Hematopoietic multipotent progenitor cell (in vitro differentiated cells): ENCODE results near the gene GALNT7. TPM values are rescaled to one million over a fixed set of nuclear protein-coding genes. Genes with fewer than 3 reads are reported as not detected.

Experiments
- DNase-seq, 3 donors: peaks; one replicate each; pipeline ENCODE4 v3.0.0-alpha.2; 2011 to 2015; ENCODE audit warnings: low read depth in 2 of 3, low spot score in 2 of 3
- total RNA-seq: library from RNA; depleted of rRNA; stranded (reverse); fragments of >200 nt; gene quantifications from one replicate; pipeline ENCODE4 v1.2.3, GENCODE V29; 2012

The GALNT7 gene
- total RNA-seq, 1 donor: 19.1 TPM

DNA sequence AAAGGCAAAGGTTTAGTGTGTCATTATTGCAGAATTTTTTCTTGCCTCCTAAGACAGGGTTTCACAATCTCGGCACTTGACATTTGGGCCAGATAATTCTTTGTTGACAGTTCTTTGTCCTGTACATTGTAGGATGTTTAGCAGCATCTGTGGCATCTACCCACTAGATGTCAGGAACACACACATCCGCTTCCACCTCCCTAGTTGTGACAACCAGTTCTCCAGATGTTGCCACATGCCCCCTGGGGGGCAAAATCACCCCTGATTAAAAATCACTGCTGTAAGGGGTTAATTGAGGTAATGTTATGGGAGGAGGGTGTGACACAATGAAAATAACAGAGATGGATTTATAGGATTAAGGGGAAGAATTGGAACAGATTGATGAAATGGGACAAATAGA lies 90.3 kb downstream of the GALNT7 start:
- DNase-seq: no peak

DNA sequence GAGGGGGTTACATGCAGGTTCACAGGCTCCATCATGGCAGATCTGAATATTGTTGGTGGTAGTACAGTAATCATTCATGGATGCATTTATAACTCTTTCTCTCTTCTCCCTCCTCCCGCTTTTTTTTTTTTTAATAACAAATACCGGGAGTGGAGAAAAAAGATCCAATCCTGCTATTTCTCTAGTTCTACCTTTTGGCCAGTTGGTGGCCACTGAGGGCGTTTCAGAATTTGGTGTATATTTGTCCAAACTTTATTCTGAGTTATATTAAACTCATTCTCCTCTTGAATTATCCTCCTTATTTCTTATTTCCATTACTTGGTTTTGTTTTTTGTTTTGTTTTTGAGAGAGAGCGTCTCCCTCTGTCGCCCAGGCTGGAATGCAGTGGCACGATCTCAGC lies 90.7 kb downstream of the GALNT7 start:
- no peak for DNase-seq

- no peak for DNase-seq
These were observed 92.4 kb downstream of the GALNT7 start for GRCh38 chr4:173261052-173261451.

DNA sequence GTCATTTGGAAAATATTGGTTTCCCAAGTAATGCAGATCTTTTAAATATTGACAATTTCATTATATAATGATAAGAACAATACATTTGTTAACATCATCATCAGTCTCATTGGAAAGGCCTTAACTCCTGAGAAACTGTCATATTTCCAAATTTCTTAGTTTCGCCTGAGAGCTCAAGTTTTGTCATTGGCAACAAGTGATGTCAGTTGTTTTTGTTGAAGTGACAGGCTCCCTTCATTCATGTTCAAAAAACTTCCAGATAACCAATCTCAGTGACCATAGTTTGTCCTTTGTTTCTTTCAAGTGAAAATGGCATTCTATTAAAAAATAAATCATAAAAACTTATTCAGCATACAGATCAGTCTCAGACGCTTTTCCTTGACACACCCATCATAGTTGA lies 93.8 kb downstream of the GALNT7 start:
- no peak for DNase-seq

GRCh38 chr4:173264245-173264644 lies 95.6 kb downstream of the GALNT7 start:
- DNase-seq: no peak

DNA sequence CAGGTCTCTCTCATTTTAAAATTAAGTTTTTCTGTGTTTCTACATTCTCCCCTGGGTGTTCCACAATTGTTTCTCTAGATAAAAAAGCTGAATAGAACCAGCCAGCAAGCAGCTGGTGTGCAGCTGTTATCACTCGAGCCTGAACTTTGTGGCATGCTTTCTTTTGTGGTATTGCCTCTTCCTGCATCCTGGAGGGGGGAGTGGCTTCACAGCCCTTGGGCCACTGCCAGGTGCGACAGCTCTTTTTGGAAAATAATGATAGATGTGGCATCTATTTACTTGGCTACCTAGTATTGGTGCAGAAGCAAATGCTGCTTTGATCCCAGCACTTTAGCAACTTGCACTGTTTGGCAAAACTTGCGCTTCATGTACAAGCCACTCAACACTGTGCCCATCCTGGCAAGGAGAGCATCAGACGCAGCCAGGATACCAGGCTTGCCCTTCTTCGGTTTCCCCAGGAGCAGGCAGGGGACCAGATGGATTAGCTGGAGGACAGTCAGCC lies 96.1 kb downstream of the GALNT7 start:
- peak in 2 of 3 donors; percentile 59 to 86 for DNase-seq

GRCh38 chr4:173265751-173266150 lies 97.1 kb downstream of the GALNT7 start:
- no peak for DNase-seq

DNA sequence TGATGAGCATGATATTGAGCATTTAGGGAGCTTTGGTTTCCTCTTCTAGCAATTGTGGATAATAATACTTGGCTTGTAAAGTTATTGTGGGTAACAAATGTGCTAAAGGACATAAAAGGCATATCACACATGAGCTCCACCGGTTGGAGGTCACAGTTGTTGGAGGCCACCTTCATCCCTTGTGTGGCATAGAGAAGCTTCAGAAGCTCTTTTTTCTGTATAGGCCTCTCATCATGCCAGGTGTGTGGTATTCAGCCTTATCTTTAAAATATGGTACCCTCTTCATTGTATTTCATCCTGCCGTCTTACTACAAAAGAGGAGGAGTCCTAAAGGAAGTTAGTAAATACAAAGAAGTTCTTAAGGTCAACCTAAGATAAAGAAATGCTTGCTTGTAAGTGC lies 99.1 kb downstream of the GALNT7 start:
- no peak for DNase-seq

DNA sequence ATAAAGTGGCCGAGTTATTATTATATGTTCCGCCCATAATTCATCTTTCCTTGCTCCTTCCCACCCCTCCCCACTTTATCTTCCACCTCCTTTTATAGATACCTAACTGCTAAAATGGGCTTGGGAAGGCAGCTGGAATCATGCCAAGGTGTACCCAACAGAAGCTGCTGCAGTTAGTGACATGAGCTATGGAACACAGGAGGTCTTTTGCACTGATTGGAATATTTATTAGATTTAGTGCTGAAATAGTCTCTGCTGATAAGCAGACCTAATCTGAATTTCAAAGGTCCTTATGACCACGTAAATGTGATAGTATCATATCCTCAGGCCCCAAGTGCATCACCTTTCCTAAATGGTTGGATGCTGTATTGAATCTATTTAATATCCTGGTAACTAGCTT lies 100.7 kb downstream of the GALNT7 start:
- DNase-seq: no peak

- DNase-seq: no peak
These were observed 101.9 kb downstream of the GALNT7 start for GRCh38 chr4:173270312-173271027.

GRCh38 chr4:173272314-173272713 lies 103.7 kb downstream of the GALNT7 start:
- DNase-seq: no peak

- no peak for DNase-seq
These were observed 104.4 kb downstream of the GALNT7 start for GRCh38 chr4:173272996-173273395.

- no peak for DNase-seq
These were observed 105.3 kb downstream of the GALNT7 start for GRCh38 chr4:173273941-173274340.

DNA sequence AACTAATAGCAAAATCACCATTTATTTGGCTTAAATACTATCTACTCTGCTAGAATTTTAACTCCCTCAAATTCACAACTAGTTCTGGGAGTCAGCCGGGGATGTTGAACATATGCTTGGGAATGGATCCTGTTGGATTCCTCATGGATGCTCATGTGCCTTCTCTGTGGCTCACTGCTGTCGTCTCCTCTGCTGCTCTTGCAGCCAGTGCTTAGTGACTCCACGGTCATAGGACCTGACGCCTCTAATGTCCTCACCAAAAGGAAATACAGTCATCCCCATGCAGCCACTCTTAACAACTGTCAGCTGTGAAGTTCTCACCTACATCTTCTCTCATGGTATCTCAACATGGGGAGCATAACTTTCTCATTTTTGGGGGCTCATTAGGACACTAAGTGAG lies 106.1 kb downstream of the GALNT7 start:
- no peak for DNase-seq

DNA sequence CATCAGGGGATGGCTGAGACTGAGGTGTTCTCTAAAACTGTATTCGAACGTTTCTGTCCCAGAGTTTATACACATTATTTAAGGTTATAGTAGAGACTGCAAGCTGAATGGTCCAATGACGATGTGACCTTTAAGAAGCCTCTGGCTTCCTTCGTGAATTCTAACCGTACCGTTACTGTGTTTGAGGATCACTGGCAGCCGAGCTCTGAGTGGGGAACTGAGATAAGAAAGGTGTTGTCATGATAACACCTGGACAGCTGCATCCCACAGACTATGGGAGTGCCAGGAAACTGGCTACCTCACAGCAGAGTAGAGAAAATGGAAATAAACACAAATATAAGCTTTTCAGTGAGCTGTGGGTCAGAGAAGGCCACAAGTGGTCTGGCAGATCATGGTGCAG lies 106.5 kb downstream of the GALNT7 start:
- no peak for DNase-seq

DNA sequence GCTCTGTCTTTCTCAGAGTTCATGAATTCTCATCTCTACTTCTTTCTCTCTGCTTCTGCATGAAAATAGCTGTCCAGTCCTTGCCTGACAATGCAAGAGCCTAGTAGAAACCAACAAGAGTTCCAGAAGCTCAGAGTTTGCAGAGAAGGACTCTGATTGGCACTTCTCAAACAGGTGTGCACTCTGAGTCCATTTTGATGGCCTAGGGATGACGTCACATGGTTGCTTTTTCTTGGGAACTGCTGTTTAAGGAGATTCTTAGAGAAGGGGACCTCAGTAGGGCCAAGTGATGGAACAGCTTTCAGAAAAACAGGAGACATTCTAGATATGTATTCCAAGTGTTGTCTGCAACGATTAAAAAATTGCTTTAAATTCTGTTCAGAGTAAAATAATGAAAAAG lies 108.7 kb downstream of the GALNT7 start:
- no peak for DNase-seq

DNA sequence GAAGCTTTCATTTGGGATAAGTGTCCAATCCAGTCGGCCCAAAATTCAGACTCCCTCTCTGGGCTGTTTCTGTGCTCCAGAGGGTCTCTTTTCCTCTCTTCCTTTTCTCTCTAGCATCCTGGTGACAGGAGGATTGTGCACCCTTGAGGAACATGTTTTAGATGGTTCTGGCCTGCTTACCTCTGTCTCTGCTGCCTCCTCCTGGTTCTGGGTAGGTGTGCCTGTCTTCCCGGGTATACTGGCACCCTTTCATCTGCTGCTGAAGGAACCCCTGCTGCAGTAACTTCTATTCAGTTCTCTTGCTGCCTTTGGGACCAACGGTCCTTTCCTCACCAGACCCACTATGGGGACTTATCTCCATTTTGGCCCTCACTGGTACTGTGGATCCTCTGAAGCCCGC lies 112.4 kb downstream of the GALNT7 start:
- no peak for DNase-seq

GRCh38 chr4:173281406-173282255 lies 113.0 kb downstream of the GALNT7 start:
- DNase-seq: peak in 2 of 3 donors; percentile 18 to 56

GRCh38 chr4:173282256-173282562 lies 113.6 kb downstream of the GALNT7 start:
- DNase-seq: no peak

GRCh38 chr4:173282626-173283025 lies 114.0 kb downstream of the GALNT7 start:
- DNase-seq: no peak

DNA sequence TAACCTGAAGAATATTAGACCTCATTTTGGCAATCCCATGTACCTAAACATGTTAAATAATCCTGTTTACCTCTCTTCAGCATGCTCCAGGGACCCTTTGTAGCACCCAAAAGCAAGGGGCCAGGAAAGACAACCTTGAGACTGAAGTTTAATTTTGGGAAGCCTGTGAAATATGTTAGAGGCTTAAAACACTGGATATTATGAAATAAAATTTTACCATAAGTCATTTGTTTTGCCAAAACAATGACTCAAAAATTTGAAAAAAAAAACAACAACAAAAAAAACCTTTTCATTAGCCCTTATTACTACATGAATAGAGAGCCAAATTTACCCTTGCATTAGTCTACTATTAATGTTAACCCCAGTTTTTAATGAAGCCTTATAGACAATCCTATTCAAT lies 115.9 kb downstream of the GALNT7 start:
- DNase-seq: no peak

- no peak for DNase-seq
These were observed 118.9 kb downstream of the GALNT7 start for GRCh38 chr4:173287486-173287885.
